ENCODE results near the gene GPHN. TPM values are rescaled to one million over a fixed set of nuclear protein-coding genes. Genes with fewer than 3 reads are reported as not detected.
"Not testable (repeated sequence)": the region's sequence is repeated elsewhere in the genome, so short reads cannot be mapped to it uniquely, and the experiment has no call there.

GPHN gene
- total RNA-seq, 1 experiment from 2014 or later, result 18.1 TPM

DNA sequence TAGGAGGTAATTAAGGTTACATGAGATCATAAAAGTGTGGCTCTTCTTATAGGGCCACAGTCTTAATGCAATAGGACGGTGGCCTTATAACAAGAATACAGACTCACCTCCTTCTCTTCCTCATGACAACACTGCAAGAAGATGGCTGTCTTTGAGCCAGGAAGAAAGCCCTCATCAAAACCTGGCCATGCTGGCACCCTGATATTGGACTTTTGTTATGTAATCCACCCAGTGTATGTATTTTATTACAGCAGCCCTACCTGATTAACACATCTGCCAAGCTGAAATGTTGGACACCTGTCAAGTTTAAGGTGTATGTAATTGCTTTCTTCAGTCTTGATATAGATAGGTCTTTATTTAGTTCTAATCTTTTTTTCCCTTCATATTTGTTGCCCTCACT is 217.0 kb downstream of the GPHN start (continued):
- TF ChIP-seq MLX (CRISPR knock-in tag; IDR thresholded peaks at IDR 0.05) (no peak), RELA (CRISPR knock-in tag; IDR thresholded peaks at IDR 0.05; ENCODE audit: borderline replicate concordance) (no peak), ATF3 (CRISPR knock-in tag; conservative IDR thresholded peaks at IDR 0.05) (no peak), JAZF1 (CRISPR knock-in tag; IDR thresholded peaks at IDR 0.05) (no peak), MAX (CRISPR knock-in tag; IDR thresholded peaks at IDR 0.05) (no peak)

DNA sequence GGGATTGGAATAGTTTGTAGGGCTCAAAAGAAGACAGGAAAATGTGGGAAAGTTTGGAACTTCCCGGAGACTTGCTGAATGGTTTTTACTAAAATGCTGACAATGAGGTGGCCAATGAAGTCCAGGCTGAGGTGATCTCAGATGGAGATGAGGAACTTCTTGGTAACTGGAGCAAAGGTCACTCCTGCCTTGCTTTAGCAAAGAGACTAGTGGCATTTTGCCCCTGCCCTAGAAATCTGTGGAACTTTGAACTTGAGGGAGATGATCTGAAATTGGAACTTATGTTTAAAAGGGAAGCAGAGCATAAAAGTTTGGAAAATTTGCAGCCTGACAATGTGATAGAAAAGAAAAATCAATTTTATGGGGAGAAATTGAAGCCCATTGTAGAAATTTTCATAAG is 223.4 kb downstream of the GPHN start:
- H3K4me1 Mint-ChIP-seq; DNase-seq (ENCODE audit: low spot score); H3K27ac Mint-ChIP-seq; CTCF ChIA-PET; ATAC-seq; H3K4me3 Mint-ChIP-seq; H3K27me3 Mint-ChIP-seq (ENCODE audit: low read depth); POLR2A ChIA-PET: not testable (repeated sequence)
- Mint-ChIP-seq H3K36me3 (peaks cover 59% of the 10 kb centered on the region), H3K9me3 (peaks cover 61% of the 10 kb centered on the region)

- H3K4me3 Mint-ChIP-seq, result no peak overlapping the region
- no peaks in the 10 kb centered on the region for H3K4me1 Mint-ChIP-seq
- DNase-seq (ENCODE audit: low spot score) (no peak), ATAC-seq (no peak)
- POLR2A ChIA-PET, result no interaction called here
- CTCF ChIA-PET, result interaction anchor here (1.1 kb wide), 1 partner anchor 11 kb away, joined by 3 read pairs; no protein-coding TSS in a partner anchor
- peaks cover 33% of the 10 kb centered on the region for H3K9me3 Mint-ChIP-seq
- peaks cover 32% of the 10 kb centered on the region for H3K36me3 Mint-ChIP-seq
- no peaks in the 10 kb centered on the region for H3K27me3 Mint-ChIP-seq (ENCODE audit: low read depth)
- no peak overlapping the region for H3K27ac Mint-ChIP-seq
- TF ChIP-seq ZBTB21 (CRISPR knock-in tag; IDR thresholded peaks at IDR 0.05; ENCODE audit: borderline replicate concordance), result no peak
- TF ChIP-seq ZNF263 (CRISPR knock-in tag; IDR thresholded peaks at IDR 0.05; ENCODE audit: low read depth), result no peak
- no peak for TF ChIP-seq AFF4 (CRISPR knock-in tag; IDR thresholded peaks at IDR 0.05; ENCODE audit: borderline replicate concordance)
- TF ChIP-seq SOX15 (CRISPR knock-in tag; IDR thresholded peaks at IDR 0.05), result no peak
- TF ChIP-seq, protein P1, sequence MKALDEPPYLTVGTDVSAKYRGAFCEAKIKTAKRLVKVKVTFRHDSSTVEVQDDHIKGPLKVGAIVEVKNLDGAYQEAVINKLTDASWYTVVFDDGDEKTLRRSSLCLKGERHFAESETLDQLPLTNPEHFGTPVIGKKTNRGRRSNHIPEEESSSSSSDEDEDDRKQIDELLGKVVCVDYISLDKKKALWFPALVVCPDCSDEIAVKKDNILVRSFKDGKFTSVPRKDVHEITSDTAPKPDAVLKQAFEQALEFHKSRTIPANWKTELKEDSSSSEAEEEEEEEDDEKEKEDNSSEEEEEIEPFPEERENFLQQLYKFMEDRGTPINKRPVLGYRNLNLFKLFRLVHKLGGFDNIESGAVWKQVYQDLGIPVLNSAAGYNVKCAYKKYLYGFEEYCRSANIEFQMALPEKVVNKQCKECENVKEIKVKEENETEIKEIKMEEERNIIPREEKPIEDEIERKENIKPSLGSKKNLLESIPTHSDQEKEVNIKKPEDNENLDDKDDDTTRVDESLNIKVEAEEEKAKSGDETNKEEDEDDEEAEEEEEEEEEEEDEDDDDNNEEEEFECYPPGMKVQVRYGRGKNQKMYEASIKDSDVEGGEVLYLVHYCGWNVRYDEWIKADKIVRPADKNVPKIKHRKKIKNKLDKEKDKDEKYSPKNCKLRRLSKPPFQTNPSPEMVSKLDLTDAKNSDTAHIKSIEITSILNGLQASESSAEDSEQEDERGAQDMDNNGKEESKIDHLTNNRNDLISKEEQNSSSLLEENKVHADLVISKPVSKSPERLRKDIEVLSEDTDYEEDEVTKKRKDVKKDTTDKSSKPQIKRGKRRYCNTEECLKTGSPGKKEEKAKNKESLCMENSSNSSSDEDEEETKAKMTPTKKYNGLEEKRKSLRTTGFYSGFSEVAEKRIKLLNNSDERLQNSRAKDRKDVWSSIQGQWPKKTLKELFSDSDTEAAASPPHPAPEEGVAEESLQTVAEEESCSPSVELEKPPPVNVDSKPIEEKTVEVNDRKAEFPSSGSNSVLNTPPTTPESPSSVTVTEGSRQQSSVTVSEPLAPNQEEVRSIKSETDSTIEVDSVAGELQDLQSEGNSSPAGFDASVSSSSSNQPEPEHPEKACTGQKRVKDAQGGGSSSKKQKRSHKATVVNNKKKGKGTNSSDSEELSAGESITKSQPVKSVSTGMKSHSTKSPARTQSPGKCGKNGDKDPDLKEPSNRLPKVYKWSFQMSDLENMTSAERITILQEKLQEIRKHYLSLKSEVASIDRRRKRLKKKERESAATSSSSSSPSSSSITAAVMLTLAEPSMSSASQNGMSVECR (CRISPR knock-in tag; IDR thresholded peaks at IDR 0.05; ENCODE audit: borderline replicate concordance), result no peak
- no peak for TF ChIP-seq ATF1 (CRISPR knock-in tag; IDR thresholded peaks at IDR 0.05)
- no peak for TF ChIP-seq HMGA2 (CRISPR knock-in tag; IDR thresholded peaks at IDR 0.05)
- TF ChIP-seq, protein P2, sequence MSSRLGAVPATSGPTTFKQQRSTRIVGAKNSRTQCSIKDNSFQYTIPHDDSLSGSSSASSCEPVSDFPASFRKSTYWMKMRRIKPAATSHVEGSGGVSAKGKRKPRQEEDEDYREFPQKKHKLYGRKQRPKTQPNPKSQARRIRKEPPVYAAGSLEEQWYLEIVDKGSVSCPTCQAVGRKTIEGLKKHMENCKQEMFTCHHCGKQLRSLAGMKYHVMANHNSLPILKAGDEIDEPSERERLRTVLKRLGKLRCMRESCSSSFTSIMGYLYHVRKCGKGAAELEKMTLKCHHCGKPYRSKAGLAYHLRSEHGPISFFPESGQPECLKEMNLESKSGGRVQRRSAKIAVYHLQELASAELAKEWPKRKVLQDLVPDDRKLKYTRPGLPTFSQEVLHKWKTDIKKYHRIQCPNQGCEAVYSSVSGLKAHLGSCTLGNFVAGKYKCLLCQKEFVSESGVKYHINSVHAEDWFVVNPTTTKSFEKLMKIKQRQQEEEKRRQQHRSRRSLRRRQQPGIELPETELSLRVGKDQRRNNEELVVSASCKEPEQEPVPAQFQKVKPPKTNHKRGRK (CRISPR knock-in tag; IDR thresholded peaks at IDR 0.05; ENCODE audit: borderline replicate concordance), result no peak
- TF ChIP-seq STAT6 (CRISPR knock-in tag; conservative IDR thresholded peaks at IDR 0.05; ENCODE audit: low read depth), result no peak
- TF ChIP-seq, protein P3, sequence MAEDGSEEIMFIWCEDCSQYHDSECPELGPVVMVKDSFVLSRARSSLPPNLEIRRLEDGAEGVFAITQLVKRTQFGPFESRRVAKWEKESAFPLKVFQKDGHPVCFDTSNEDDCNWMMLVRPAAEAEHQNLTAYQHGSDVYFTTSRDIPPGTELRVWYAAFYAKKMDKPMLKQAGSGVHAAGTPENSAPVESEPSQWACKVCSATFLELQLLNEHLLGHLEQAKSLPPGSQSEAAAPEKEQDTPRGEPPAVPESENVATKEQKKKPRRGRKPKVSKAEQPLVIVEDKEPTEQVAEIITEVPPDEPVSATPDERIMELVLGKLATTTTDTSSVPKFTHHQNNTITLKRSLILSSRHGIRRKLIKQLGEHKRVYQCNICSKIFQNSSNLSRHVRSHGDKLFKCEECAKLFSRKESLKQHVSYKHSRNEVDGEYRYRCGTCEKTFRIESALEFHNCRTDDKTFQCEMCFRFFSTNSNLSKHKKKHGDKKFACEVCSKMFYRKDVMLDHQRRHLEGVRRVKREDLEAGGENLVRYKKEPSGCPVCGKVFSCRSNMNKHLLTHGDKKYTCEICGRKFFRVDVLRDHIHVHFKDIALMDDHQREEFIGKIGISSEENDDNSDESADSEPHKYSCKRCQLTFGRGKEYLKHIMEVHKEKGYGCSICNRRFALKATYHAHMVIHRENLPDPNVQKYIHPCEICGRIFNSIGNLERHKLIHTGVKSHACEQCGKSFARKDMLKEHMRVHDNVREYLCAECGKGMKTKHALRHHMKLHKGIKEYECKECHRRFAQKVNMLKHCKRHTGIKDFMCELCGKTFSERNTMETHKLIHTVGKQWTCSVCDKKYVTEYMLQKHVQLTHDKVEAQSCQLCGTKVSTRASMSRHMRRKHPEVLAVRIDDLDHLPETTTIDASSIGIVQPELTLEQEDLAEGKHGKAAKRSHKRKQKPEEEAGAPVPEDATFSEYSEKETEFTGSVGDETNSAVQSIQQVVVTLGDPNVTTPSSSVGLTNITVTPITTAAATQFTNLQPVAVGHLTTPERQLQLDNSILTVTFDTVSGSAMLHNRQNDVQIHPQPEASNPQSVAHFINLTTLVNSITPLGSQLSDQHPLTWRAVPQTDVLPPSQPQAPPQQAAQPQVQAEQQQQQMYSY (CRISPR knock-in tag; IDR thresholded peaks at IDR 0.05), result no peak
Measured at GRCh38 chr14:66735853-66736252, 227.9 kb downstream of the GPHN start.
